CD4-positive, alpha-beta T cell treated with Interferon gamma for 1 hour (primary cell): ENCODE data around the gene NPY.

Experiments
- DNase-seq: peaks from one replicate; pipeline ENCODE4 v3.0.0-alpha.2; 2020

NPY gene

GRCh38 chr7:24318326-24318725 is 34.3 kb downstream of the NPY start:
- DNase-seq: no peak

GRCh38 chr7:24319209-24319608 is 35.2 kb downstream of the NPY start:
- DNase-seq: no peak

GRCh38 chr7:24323961-24324480 is 40.0 kb downstream of the NPY start:
- no peak for DNase-seq

DNA sequence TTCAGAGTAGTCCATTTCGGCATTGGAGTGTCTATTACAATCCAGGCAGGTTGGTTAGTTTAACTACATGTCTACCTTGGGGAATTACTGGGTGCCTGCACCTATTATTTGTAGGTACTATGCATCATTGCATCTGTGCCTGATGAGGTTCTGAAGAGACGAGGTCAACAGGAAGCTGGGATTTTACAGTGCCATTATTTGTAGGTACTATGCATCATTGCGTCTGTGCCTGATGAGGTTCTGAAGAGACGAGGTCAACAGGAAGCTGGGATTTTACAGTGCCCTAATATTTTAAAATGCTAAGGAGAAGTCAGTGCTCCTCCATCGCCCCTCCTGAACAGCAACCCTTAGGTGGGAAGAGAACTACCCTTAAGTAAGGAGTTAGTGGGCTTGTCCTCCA is 41.7 kb downstream of the NPY start:
- DNase-seq: no peak

DNA sequence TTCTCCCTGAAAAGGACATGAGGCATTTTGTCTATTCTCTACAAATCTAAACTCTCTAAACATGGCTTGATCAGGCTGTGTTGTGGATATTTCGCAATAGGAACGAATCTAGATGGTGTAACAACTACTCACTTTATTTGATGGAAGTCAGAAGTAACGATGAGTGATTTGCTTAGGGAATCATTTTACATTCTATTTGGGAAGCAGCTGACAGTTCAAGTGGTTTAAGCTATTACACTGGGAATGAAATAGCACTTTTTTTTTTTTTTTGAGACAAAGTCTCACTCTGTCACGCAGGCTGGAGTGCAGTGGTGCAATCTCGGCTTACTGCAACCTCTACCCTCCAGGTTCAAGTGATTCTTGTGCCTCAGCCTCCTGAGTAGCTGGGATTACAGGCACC is 44.1 kb downstream of the NPY start:
- DNase-seq: no peak

DNA sequence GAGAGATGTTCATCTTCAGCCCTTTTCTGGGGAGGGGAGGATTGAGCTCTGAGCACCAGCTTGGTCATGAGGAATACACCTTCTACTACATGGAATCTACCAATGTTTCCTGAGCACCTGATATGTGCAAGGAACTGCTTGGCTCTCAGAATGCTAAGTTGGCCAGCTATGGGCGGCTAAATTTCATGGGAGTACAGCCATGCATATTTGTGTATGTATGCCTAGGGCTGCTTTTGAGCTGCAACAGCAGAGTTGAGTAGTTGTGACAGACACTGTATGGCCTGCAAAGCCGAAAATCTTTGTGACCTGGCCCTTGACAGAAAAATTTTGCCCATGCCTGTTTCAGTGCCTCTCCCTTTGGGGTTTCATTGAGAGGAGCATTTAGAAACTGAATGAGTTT is 44.9 kb downstream of the NPY start:
- DNase-seq: no peak

DNA sequence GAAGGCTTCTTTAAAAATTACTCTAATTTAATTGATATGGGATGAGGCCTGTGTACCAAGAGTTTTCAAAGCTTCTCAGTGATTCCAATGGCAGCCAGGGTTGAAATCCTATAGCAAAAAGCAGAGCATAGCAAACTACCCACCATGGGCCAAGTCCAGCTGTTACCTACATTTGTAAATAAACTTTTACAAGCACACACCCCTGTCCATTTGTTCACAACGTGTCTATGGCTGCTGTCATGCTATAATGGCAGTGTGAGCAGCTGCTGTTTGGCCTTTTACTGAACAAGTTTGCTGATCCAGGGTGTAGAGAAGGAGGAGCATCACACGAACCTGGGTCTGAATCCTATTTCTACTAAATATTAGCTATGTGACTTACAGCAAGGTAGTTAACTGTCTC is 50.0 kb downstream of the NPY start:
- DNase-seq: no peak

DNA sequence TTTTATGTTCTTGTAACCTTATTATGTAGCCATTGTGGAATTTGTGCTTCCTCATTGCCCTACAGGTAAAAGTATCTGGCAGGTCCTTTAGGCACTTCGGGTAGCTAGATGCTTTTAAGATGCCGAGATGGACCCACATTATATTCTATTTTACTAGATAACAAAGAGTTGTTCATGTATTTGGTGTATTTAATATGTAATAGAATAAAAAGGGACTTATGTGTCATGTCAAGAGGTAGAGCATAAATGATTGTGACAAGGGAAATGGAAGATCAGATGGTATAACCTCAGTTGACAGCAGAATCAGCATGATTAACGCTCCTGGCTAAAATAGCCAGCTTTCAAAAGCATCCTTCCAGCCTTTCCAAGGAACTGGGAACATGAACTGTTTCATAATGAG is 50.6 kb downstream of the NPY start:
- DNase-seq: no peak

GRCh38 chr7:24336461-24336860 is 52.5 kb downstream of the NPY start:
- no peak for DNase-seq

GRCh38 chr7:24337180-24337579 is 53.2 kb downstream of the NPY start:
- no peak for DNase-seq

DNA sequence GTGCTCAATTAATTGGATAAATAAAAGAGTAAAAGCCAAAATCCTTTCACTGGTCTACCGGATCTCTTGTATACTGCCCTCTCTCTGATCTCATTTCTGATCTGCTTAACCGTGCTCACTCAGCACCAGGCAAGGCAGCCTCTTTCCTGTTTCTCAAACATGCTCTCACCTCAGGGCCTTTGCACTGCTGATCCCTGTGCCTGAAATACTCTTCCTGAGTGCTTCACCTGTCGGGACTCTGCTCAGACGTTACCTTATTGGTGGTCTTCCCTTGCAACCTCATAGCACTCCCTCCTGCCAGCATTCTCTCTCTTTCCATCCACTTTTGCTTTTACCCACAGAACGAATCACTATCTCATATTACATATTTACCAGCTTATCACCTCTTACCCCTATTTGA is 55.6 kb downstream of the NPY start:
- DNase-seq: no peak

DNA sequence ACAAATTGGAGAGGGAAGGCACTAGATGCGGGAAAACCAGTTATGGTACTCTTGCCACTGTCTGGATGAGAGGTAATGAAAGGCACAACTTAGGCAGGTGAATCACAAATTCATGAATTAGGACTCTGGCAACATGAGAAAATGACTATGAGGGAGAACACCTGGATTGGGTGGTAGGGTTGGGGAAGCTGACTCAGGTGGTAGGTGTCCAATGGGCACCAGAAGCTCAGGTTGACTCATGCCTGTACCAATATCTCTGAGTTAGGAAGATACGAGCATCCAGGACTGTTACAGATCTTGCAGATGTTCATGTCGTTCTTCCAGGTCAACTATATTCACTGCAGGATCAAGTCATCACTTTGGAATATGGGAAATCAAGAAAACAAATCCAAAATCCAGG is 56.7 kb downstream of the NPY start:
- no peak for DNase-seq
